Keratinocyte (primary cell): Measurements from ENCODE around the gene MRPL32.

Experiments
- EZH2 ChIP-seq: IDR thresholded peaks from one replicate; pipeline ENCODE4 v1.6.1; 2012; ENCODE audit warnings: inconsistent platforms, mild to moderate bottlenecking, low read length, moderate library complexity
- TF ChIP-seq, protein P1 (sequence below), 3 experiments: IDR thresholded peaks in 1 of 3; conservative IDR thresholded peaks in 1 of 3; optimal IDR thresholded peaks in 1 of 3; 2 replicates in 2 of 3; 3 replicates in 1 of 3; pipeline versions ENCODE3 to v1.5.1; 2011; ENCODE audit warnings: low read length in 3 of 3, mild to moderate bottlenecking in 3 of 3, moderate library complexity in 2 of 3, control low read depth in 1 of 3, inconsistent platforms in 1 of 3; ENCODE audit not compliant: insufficient read depth in 2 of 3; ENCODE audit errors: extremely low read depth in 1 of 3

GRCh38 chr7:42982604-42983115, 50.5 kb downstream of the MRPL32 start:
- TF ChIP-seq, protein P1, sequence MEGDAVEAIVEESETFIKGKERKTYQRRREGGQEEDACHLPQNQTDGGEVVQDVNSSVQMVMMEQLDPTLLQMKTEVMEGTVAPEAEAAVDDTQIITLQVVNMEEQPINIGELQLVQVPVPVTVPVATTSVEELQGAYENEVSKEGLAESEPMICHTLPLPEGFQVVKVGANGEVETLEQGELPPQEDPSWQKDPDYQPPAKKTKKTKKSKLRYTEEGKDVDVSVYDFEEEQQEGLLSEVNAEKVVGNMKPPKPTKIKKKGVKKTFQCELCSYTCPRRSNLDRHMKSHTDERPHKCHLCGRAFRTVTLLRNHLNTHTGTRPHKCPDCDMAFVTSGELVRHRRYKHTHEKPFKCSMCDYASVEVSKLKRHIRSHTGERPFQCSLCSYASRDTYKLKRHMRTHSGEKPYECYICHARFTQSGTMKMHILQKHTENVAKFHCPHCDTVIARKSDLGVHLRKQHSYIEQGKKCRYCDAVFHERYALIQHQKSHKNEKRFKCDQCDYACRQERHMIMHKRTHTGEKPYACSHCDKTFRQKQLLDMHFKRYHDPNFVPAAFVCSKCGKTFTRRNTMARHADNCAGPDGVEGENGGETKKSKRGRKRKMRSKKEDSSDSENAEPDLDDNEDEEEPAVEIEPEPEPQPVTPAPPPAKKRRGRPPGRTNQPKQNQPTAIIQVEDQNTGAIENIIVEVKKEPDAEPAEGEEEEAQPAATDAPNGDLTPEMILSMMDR (optimal IDR thresholded peaks at IDR 0.05 in 1 of 3, IDR thresholded peaks at IDR 0.05 in 1 of 3, conservative IDR thresholded peaks at IDR 0.05 in 1 of 3; ENCODE audit: extremely low read depth in 1 of 3, insufficient read depth in 2 of 3, low read length in 3 of 3), result no peak
- no peak for TF ChIP-seq EZH2
